ENCODE results near the gene CATSPERZ.

CATSPERZ gene

DNA sequence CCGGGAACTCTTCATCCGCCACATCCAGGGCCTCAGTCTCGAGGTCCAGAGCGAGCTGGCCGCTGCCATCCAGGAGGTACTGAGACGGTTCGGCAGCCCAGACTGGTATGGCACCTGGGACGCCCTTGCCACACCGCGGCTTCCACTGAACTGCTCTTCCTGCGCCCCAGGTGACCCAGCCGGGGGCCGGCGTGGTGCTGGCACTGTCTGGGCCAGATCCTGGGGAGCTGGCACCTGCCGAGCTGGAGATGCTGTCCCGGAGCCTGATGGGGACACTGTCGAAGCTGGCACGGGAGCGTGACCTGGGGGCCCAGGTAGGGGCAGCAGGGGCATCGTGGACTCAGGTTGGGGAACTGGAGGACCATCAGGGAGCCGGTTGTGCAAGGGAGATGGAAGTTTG lies 41.3 kb downstream of the CATSPERZ start:
- no peak for DNase-seq (ENCODE audit: low spot score)

DNA sequence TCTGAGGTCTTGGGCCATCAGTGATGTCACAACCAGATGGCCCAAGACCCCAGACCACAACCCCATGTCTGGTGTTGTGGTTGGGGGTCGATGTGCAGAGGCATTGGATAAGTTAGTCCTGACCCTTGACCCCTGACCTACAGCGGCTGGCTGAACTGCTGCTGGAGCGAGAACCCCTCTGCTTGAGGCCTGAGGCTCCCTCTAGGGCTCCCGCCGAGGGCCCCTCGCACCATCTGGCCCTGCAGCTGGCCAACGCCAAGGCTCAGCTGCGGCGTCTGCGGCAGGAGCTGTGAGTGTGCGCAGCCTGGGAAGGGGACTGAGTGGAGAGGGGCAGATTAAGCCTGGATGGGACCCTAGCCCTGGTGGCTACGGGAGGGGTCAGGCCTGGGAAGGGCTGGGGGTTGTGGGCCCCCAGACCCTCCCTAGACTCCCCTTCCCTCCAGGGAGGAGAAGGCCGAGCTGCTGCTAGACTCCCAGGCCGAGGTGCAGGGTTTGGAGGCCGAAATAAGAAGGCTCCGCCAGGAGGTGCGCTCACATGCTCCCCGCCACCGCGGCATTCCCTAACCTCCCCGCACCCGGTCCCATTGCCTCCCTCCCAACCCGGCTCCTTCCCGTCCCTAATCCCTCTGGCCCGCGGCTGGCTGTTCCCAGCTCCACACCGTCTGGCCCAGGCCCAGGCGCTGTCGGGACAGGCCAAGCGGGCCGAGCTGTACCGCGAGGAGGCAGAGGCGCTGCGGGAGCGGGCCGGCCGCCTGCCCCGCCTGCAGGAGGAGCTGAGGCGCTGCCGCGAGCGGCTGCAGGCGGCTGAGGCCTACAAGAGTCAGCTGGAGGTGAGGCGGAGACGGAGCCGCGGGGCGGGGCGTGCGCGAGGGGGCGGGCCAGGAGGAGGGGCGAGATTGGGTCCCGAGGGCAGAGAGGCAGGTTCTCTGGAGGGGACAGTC lies 42.0 kb downstream of the CATSPERZ start:
- DNase-seq (ENCODE audit: low spot score): peak; percentile 84

DNA sequence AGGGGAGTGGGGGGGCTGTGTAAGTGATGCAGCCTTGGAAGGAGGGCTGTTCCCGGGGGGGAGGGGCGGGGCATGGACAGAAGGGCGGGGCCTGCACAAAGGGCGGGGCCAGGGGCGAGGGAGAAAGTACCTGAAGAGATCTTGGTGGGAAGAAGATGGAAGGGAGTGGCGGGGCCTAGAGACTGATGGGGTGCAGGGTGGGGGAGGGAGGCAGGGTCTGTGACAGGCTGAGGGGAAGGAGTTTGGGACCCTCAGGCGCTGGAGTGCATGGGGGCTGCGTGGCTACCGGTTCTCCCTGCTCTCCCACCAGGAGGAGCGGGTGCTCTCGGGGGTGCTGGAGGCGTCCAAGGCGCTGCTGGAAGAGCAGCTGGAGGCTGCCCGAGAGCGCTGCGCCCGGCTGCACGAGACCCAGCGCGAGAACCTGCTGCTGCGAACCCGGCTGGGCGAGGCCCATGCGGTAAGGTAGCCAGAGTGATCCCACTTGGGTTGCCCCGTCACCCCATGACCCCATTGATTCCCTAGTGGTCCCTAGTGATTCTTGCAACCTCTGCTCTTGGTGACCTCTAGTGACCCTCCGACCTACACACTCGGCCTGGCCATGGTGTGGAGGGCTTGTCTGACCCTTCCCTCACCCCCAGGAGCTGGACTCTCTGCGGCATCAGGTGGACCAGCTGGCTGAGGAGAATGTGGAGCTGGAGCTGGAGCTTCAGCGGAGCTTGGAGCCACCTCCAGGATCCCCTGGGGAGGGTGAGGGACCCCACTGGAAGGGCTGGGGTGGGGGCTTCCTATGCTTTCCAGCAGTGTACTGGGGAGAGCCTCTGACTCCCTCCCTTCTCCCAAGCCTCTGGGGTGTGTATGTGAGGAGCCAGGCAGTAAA lies 42.9 kb downstream of the CATSPERZ start:
- DNase-seq (ENCODE audit: low spot score): no peak

DNA sequence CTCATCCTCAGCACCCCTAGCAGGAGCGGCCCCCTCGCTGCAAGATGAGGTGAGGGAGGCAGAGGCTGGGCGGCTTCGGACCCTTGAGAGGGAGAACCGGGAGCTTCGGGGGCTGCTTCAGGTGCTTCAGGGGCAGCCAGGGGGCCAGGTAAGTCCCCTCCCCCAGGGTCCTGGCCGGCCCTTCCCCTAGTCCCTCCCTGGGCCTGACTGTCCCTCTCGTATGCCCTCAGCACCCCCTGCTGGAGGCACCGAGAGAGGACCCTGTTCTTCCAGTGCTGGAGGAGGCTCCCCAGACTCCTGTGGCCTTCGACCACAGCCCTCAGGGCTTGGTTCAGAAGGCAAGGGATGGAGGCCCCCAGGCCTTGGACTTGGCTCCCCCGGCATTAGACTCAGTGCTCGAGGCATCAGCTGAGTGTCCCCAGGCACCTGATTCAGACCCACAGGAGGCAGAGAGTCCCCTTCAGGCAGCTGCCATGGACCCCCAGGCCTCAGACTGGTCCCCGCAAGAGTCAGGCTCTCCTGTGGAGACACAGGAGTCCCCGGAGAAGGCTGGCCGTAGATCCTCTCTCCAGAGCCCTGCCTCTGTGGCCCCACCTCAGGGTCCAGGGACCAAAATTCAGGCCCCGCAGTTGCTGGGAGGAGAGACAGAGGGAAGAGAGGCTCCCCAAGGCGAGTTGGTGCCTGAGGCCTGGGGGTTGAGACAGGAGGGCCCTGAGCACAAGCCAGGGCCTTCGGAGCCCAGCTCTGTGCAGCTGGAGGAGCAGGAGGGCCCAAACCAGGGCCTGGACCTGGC lies 43.8 kb downstream of the CATSPERZ start:
- DNase-seq (ENCODE audit: low spot score): no peak

DNA sequence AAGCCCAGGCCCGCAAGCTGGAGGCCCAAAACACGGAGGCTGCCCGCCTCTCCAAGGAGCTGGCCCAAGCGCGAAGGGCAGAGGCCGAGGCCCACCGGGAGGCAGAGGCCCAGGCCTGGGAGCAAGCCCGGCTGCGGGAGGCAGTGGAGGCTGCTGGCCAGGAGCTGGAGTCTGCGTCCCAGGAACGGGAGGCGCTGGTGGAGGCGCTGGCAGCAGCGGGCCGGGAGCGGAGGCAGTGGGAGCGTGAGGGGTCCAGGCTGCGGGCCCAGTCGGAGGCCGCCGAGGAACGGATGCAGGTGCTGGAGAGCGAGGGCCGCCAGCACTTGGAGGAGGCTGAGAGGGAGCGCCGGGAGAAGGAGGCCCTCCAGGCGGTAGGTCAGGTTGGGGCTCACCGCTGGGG lies 44.6 kb downstream of the CATSPERZ start:
- DNase-seq (ENCODE audit: low spot score): no peak

DNA sequence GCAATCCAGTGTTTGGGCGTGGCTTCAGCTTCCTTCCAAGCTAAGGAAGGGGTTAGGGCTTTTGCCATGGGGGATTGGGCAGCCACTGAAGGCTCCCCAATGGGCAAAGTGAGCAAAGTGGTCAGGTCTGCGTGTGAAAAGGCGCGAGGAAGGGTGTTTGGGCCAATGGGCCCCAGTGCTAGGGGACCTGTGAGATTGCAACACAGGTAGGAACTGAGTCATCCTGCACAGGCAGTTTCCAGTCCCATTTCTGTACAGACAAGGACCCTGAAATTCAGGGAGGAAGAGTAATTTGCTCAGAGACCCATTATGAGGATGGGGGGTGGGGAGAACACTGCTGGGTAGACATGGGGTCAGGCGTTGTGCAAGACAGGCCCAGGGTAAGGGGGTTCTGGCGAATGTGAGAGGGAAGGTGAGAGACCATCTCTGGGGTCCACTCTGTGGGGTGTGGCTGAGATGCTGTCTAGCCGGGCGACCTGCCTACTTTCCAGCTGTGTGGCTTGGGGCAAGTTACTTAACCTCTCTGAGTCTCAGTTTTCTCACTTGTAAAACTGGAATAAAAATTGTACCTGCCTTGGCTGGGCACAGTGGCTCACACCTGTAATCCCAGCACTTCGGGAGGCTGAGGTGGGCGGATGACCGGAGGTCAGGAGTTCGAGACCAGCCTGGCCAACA lies 47.2 kb downstream of the CATSPERZ start:
- DNase-seq (ENCODE audit: low spot score): no peak

DNA sequence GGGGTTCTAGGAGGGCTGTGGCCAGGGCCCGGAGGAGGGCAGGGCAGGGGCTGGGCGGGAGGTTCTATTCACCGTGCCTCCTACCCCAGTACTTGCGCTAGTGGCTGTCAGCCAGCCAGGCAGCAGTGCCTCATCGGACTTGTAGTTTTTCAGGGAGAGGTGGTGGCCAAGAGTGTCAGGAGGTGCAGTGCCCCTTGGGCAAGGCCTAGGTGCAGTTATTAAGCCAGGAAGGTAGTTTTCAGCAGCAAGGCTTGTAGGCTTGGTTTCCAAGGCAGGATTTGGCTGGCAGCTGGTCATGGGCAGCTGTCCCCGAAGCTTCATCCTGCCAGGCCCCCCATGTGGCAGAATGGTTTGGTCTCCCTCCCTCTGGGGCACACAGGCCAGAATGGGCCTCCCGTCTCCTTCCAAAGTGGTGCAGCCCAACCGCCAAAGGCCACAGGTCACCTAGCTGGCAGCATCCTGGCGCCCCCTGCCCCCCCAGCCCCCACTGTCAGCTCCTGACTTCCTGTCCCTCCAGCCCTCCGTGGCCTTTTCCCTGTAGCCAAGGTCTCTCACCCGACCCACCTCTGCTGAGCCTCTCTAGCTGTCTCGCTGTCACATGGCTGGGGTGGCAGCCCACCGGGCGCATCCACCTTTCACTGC lies 48.3 kb downstream of the CATSPERZ start:
- no peak for DNase-seq (ENCODE audit: low spot score)

DNA sequence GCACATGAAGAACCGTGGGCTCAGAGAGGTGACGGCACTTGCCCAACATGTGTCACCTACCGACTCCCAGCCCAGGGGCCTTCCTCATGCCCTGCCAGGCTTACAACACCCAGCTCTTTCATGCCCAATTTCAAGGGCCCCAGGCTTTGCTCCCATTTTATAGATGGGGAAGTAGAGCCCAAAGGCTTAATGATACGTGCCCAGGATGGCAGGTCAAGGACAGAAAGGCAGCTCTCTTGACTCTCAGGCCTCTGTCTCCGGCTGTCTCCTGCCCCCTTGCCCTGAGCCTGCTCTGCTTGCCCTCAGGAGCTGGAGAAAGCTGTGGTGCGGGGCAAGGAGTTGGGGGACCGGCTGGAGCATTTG lies 48.8 kb downstream of the CATSPERZ start:
- DNase-seq (ENCODE audit: low spot score): no peak

DNA sequence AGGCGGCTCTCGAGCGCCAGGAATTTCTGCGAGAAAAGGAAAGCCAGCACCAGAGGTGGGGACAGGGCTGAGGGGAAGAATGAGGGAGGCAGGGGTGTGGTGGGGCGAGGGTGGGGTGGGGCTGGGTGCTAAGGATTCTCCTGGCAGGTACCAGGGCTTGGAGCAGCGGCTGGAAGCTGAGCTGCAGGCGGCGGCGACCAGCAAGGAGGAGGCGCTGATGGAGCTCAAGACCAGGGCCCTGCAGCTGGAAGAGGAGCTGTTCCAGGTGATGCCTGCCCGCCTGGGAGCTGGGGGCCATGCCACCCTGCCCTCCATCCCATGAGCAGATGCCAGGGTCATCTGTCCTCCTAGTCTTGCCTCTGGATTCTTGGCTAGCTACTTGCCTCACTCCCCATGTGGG lies 49.2 kb downstream of the CATSPERZ start:
- DNase-seq (ENCODE audit: low spot score): no peak

DNA sequence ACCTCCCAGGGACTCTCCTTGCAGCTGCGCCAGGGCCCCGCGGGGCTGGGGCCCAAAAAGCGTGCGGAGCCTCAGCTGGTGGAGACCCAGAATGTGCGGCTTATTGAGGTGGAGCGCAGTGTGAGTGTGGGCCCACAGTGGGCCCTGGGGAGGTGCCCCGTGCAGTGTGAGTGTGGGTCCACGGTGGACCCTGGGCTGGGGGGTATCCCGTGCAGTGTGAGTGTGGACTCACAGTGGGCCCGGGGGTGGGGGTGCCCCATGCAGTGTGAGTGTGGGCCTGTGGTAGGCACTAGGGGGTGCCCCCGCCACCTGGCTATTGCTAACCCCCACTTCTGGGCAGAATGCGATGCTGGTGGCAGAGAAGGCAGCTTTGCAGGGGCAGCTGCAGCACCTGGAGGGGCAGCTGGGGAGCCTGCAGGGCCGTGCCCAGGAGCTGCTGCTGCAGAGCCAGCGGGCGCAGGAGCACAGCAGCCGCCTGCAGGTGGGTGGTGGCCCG lies 51.0 kb downstream of the CATSPERZ start:
- no peak for DNase-seq (ENCODE audit: low spot score)

DNA sequence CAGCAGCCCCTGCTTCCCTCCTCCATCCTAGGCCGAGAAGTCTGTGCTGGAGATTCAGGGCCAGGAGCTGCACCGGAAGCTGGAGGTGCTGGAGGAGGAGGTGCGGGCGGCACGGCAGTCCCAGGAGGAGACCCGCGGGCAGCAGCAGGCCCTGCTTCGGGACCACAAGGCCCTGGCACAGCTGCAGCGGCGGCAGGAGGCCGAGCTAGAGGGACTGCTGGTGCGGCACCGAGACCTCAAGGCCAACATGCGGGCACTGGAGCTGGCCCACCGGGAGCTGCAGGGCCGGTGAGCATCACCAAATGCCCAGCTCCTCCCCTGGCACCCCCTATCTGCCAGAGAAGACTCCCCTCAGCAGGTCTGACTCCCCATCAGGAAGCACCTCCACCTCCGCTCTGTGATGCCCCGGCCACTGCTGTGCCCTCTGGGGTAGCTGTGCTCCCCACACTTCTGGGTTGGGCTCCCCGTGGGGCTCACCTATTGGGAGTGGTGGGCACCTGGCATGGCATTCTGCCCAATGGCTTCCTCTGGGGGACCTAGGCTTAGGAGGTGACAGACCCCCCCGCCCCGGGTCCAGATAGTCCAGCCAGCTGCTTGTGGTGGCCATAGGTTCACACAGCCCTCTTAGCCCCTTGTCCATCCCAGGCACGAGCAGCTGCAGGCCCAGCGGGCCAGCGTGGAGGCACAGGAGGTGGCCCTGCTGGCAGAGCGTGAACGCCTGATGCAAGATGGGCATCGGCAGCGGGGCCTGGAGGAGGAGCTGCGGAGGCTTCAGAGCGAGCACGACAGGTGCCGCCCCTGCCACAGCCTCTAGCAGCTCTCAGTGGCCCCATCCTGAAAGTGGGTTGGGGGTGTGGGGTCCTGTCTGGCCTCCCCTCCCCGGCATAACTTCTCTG lies 52.2 kb downstream of the CATSPERZ start:
- no peak for DNase-seq (ENCODE audit: low spot score)

DNA sequence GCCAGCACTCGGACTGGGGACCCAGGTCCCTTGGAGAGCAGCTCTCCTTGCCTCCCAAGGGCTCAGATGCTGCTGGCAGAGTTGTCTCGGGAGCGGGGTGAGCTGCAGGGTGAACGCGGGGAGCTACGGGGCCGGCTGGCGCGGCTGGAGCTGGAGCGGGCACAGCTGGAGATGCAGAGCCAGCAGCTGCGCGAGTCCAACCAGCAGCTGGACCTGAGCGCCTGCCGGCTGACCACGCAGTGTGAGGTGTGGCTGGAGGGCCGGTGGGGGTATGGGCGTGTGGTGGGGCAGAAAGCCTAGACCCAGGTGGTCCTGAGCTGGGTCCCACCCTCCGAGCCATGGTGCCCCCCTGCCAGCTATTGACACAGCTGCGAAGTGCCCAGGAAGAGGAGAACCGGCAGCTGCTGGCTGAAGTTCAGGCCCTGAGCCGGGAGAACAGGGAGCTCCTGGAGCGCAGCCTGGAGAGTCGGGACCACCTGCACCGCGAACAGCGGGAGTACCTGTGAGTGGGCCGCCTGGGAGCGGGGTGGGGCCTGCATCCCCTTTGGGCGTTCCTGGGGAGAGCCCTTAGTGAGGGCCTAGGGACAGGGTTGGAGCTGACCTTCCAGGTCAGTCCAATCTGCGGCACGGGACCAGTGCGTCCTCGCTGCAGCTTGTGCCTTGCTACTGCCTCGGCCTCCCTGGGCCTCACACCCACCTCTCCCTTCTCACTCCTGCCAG lies 53.0 kb downstream of the CATSPERZ start:
- no peak for DNase-seq (ENCODE audit: low spot score)

DNA sequence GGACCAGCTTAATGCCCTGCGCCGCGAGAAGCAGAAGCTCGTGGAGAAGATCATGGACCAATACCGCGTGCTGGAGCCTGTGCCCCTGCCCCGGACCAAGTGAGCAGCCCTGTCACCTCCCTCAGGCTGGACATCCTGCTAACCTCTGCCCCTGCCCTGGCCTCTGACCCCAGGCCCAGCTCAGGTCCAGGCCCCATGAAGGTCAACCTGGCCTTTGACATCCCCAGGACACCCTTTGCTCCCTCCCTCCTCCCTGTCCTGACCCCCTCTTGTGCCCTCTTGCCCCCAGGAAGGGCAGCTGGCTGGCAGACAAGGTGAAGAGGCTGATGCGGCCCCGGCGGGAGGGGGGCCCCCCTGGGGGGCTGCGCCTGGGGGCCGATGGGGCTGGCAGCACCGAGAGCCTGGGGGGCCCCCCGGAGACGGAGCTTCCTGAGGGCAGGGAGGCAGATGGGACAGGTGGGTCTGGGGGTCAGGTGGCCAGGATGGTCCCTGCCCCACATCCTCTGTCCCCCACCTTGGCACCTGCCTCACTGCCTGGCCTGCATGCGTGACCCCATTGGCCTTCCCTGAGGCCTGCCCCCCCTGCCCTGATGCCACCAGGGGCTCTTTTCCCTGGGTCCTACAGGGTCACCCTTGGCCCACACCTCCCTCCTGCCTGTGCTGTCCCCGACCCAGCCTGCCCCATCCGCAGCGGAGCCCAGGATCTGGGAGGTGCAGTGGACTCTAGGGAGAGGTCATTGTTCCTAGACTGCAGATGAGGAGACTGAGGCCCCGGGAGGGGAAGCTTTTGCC lies 53.8 kb downstream of the CATSPERZ start:
- no peak for DNase-seq (ENCODE audit: low spot score)

Small RNAs within 50 kb of the gene (small RNA-seq; reads per million reads assigned to genes)
- gene MIR7155: 0 reads per million in 2 experiments
- gene RF00019: 0 reads per million in 2 experiments

All from SK-N-DZ (cell line).